A172 (cell line): ENCODE results near the gene SLC35F4. TPM values are rescaled to one million over a fixed set of nuclear protein-coding genes. Genes with fewer than 3 reads are reported as not detected.
"Not testable (repeated sequence)": the region's sequence is repeated elsewhere in the genome, so short reads cannot be mapped to it uniquely, and the experiment has no call there.

Experiments
- DNase-seq: peaks from one replicate; pipeline ENCODE4 v3.0.0-alpha.2; 2015; ENCODE audit warnings: low spot score
- total RNA-seq: library from RNA; depleted of rRNA; stranded (reverse); fragments of >200 nt; shearing (Covaris generic); gene quantifications from 2 replicates; pipeline ENCODE4 v1.2.3, GENCODE V29; 2014

Gene SLC35F4
- total RNA-seq, 1 experiment from 2014 or later, result not detected

DNA sequence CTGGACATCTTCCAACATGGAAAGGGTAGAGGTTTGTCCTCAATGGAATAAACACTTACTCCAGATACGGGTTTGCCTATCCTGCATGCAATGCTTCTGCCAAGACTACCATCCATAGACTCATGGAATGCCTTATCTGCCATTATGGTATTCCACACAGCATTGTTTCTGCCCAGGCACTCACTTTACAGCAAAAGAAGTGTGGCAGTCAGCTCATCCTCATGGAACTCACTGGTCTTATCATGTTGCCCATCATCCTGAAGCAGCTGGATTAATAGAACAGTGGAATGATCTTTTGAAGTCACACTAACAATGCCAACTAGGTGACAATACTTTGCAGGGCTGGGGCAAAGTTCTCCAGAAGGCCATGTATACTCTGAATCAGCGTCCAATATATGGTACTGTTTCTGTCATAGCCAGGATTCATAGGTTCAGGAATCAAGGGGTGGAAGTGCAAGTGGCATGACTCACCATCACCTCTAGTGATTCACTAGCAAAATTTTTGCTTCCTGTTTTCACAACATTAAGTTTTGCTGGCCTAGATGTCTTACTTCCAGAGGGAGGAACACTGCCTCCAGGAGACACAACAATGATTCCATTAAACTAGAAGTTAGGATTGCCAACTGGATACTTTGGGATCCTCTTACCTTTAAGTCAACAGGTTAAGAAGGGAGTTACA lies 140.4 kb downstream of the SLC35F4 start:
- DNase-seq, result peak; percentile 78

DNA sequence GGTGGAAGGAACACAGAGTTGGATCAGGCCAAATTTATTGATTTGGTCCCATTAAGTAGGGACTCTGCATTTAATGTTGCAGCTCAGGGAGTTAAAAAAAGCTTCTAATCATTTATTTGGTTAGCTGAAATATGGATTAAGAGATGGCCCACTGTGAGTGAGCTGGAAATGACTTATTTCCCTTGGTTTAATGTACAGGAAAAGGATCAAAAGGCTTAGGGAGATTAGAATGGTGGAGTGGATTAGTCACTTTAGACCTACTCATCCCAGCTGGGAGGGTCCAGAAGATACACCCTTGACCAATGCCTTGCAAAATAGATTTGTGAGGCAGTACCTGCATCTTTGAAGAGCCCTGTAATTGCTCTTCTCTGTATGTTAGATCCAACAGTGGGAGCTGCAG lies 143.8 kb downstream of the SLC35F4 start:
- DNase-seq, result not testable (repeated sequence)

- DNase-seq, result no peak
Observed at GRCh38 chr14:57714487-57714931, 151.4 kb downstream of the SLC35F4 start.

- no peak for DNase-seq
Observed at GRCh38 chr14:57712698-57713097, 153.2 kb downstream of the SLC35F4 start.

DNA sequence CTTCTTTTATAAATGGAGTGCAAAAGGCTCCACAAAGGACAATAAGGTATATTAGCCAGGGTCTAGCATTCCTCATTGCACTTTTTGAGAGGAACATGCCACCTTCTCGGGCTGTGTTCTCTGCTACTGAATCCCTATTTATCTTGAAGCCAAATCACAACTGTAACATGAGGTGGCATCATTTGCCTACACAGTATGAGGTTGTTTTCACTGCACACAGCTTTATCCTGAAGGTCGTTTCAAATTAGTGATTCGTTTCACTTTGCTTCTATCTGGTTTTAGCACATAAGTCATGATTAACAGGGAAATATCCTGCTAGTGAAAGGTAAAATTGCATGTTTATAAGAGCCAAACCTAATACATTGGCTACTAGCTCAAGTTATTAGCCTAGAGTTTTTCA lies 153.8 kb downstream of the SLC35F4 start:
- DNase-seq, result no peak

DNA sequence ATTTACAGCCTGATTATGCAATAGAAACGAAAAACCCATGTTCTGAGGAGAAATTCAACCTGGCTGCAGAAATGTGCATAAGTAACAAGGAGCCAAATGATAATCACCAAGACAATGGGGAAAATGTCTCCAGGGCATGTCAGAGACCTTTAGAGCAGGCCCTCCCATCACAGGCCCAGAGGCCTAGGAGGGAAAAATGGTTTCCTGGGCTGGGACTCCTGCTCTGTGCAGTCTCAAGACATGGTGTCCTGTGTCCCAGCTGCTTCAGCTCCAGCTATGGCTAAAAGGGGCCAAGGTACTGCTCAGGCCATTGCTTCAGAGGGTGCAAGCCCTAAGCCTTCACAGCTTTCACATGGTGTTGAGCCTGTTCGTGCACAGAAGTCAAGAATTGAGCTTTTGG lies 156.0 kb downstream of the SLC35F4 start:
- DNase-seq, result no peak

- not testable (repeated sequence) for DNase-seq
Observed at GRCh38 chr14:57709086-57709485, 156.8 kb downstream of the SLC35F4 start.

- DNase-seq, result no peak
Observed at GRCh38 chr14:57707219-57707618, 158.7 kb downstream of the SLC35F4 start.

- DNase-seq, result no peak
Observed at GRCh38 chr14:57704763-57705162, 161.1 kb downstream of the SLC35F4 start.

- no peak for DNase-seq
Observed at GRCh38 chr14:57699947-57700346, 165.9 kb downstream of the SLC35F4 start.

DNA sequence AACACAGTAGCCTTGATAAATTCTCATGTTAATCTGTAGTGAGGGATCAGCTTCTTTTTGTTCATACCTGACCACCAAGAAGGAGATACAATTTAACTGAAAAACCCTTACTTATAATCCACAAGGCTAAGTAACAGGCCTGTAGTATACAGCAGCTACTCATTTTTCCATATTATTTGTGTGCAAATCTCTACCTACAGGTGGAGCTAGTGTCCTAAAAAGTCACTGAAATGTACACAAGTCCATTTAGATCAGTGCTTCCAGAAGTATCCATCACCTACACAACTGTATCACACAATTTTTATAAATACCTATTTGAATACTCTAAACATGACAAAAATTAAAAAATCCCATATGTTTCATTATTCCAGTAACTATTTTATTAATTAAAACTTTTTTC lies 173.2 kb downstream of the SLC35F4 start:
- peak; percentile 16 for DNase-seq

GRCh38 chr14:57687416-57687815 lies 178.5 kb downstream of the SLC35F4 start:
- DNase-seq, result no peak

DNA sequence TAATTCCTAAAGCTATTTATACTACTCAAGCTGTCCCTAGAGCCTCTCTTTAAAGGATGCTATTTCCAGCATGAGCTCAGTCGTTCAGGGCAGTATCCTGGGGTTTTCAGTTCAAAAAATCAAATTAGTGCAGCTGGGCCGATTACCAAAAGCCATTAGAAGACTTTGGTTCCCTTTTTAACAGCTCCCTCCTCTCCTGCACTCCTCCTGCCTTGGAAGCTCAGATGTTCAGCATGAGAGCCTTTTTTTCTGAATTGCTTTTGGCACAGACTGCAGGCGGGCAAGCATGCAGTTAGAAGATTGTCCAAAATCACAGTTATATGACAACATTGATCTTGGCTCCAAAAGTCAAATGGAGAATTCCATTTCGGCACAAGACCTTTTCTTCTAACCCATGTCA lies 179.6 kb downstream of the SLC35F4 start:
- no peak for DNase-seq

DNA sequence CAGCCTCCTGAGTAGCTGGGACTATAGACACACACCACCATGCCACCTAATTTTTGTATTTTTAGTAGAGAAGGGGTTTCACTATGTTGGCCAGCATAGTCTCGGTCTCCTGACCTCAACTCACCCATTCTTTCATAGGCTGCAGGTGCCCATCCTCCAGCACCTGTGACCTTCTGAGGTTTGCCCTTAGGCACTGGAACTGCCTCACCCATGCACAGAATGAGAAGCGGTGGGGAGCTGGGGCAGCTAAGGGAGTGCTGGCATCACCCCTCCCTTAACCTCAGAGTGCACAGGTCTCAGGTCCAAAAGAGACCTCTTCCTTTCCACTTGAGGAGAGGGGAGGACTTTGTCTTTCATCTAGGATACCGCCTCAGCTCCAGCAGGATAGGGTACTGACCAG lies 194.9 kb downstream of the SLC35F4 start:
- no peak for DNase-seq

GRCh38 chr14:57660208-57660607 lies 205.7 kb downstream of the SLC35F4 start:
- no peak for DNase-seq

DNA sequence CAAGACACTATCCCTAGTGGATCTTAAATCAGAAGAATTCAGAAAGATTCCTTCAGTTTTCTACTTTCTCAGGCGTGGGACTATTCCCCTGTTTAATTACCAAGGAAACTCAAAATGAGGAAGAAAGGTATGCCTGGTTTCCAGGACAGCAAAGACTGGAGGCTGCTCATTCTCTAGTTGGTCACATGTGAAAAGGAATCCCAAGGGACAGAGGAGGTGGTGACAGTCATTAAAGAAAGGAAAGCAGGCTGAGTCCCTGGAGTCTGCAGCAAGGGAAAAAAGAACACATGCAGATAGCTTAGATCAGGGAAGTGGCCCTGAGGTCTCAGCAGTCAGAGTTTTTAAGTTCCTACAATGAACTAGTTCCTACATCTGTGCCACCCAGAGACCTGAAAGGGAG lies 206.8 kb downstream of the SLC35F4 start:
- DNase-seq, result no peak

DNA sequence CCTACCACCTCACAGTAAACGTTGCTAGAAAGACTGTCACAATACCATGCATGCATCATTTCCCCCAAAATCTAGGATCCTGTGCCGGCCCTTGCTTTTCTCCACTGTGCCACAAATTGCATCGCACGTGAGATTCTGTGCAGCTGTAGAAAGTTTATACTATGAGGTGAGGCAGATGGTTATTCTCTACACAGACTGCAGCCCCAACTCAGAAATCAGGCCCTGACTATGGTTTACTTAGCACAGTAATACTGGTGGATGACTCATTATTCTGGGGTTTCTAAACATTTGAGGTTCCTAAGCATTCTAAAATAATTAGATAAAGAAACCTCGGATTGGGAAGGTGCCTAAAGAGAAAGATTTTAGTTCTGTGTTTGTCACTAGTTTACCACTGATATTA lies 208.4 kb downstream of the SLC35F4 start:
- DNase-seq, result no peak

- no peak for DNase-seq
Observed at GRCh38 chr14:57656853-57657252, 209.0 kb downstream of the SLC35F4 start.

- DNase-seq, result no peak
Observed at GRCh38 chr14:57652769-57653168, 213.1 kb downstream of the SLC35F4 start.

GRCh38 chr14:57641776-57642175 lies 224.1 kb downstream of the SLC35F4 start:
- no peak for DNase-seq

GRCh38 chr14:57640036-57640435 lies 225.9 kb downstream of the SLC35F4 start:
- no peak for DNase-seq

- DNase-seq, result no peak
Observed at GRCh38 chr14:57637901-57638300, 228.0 kb downstream of the SLC35F4 start.

DNA sequence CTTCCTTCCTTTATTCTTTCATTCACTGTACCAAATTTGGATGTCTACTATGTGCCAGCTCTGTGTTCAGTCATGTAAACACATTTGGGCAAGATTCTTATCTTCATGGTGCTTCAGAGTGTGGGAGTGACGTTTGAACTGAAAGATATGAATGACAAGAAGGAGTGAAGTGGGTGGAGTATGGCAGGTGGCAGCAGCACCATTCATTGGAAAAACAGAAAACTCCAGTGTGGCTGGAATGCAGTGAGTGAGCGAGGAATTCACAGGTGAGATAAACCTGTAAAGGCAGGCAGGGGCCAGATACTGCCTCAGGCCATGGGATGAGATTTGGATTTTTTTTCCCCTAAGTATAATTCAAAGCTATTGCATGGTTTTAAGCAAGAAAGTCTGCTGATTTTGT lies 231.6 kb downstream of the SLC35F4 start:
- no peak for DNase-seq

- DNase-seq, result no peak
Observed at GRCh38 chr14:57632649-57633048, 233.2 kb downstream of the SLC35F4 start.
